Measurements from ENCODE around the gene PTGES3. TPM values are rescaled to one million over a fixed set of nuclear protein-coding genes. Genes with fewer than 3 reads are reported as not detected.

The PTGES3 gene
- total and polyA plus RNA-seq, 11 donors, result 48.0 to 125 (median 103) TPM

GRCh38 chr12:56725723-56726102, 37.6 kb upstream of the PTGES3 start:
- intact Hi-C loops (cut with DNase I), result loop anchor here in 8 of 10 donors (1.0 to 10.0 kb wide), 6 partner anchors 37 to 81 kb away; partner anchors contain the start of genes PTGES3 (in 5 of the 8) and ATP5F1B (in 4 of the 8)
- no peak for ATAC-seq
- H3K9me3 ChIP-seq, result no peaks in the 10 kb centered on the region
- peak overlapping the region; percentile 79 to 97 (median 93) for H3K27ac ChIP-seq
- peak overlapping the region in 11 of 12 donors; percentile 68 to 98 (median 83) for H3K4me3 ChIP-seq
- H3K36me3 ChIP-seq, result peaks cover 0 to 40% (median 3%) of the 10 kb centered on the region in 9 donors
- peaks cover 9 to 48% (median 34%) of the 10 kb centered on the region in 12 donors for H3K4me1 ChIP-seq
- no peak for DNase-seq
- TF ChIP-seq, protein P1, sequence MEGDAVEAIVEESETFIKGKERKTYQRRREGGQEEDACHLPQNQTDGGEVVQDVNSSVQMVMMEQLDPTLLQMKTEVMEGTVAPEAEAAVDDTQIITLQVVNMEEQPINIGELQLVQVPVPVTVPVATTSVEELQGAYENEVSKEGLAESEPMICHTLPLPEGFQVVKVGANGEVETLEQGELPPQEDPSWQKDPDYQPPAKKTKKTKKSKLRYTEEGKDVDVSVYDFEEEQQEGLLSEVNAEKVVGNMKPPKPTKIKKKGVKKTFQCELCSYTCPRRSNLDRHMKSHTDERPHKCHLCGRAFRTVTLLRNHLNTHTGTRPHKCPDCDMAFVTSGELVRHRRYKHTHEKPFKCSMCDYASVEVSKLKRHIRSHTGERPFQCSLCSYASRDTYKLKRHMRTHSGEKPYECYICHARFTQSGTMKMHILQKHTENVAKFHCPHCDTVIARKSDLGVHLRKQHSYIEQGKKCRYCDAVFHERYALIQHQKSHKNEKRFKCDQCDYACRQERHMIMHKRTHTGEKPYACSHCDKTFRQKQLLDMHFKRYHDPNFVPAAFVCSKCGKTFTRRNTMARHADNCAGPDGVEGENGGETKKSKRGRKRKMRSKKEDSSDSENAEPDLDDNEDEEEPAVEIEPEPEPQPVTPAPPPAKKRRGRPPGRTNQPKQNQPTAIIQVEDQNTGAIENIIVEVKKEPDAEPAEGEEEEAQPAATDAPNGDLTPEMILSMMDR (IDR thresholded peaks at IDR 0.05), result no peak
- no peak for TF ChIP-seq POLR2A (IDR thresholded peaks at IDR 0.05)
- H3K27me3 ChIP-seq, result no peaks in the 10 kb centered on the region
- WGBS, 4 donors, result 36 to 47% (median 40%) methylated on average over 7 of the region's 7 CpGs

DNA sequence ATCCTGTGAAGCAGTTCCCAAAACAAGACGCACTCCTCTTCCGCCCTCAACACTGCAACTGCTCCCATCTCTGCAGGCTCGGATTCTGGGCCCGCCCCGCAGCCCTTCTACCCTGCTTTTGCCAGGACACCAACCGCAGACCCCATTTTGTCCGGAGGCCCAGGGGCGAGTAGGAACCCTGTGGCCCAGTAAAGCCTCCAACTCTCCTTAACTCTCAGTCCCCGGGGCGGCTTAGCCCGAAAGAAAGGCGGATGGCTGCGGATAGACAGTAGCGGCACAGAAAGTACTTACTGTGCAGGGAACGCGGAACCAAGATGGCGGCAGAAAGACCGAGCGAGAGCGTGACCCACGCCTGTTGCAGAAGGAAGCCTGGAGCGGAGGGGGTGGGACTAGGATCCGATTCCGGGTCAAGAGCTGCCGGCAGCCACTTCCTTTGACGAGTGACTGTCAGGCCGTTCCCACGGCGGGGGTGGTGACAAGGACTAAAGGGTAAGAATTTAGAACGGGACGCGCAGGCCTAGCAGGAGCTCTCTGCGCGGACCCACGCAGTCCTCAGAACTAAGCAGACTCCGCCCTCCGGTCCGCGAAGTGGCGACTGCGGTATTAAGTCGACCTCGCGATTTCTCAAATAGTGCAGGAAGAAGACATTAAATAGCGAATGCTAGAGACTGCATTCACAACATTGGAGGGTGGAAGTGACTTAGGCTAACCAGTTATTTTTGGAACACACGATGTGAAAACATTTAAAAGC, 37.1 kb upstream of the PTGES3 start, which contains the start of gene NACA:
NACA (minus strand) TSS at position 328 of the 751 bp plus-strand sequence. CDS start 778 bp downstream, outside the sequence.
- peaks cover 0 to 41% (median 8%) of the 10 kb centered on the region in 9 donors for H3K36me3 ChIP-seq
- WGBS, 4 donors, result 0 to 1% (median 0%) methylated on average over 41 to 46 of the region's 46 CpGs
- no peaks in the 10 kb centered on the region for H3K27me3 ChIP-seq
- peak; percentile 97 to 98 (median 97) for ATAC-seq
- H3K4me3 ChIP-seq, result peak within 1 kb of the TSS; percentile 68 to 98 (median 82)
- intact Hi-C loops (cut with DNase I), result loop anchor here (1.0 to 10.0 kb wide), 9 partner anchors 36 to 83 kb away; partner anchors contain the start of genes PTGES3 (in 10 of the 10) and ATP5F1B (in 7 of the 10)
- peak; percentile 99 to 100 (median 99) for DNase-seq
- no peaks in the 10 kb centered on the region for H3K9me3 ChIP-seq
- peaks cover 9 to 54% (median 40%) of the 10 kb centered on the region in 12 donors for H3K4me1 ChIP-seq
- TF ChIP-seq POLR2A (IDR thresholded peaks at IDR 0.05), result peak in 1 of 2 donors; percentile 86
- TF ChIP-seq, protein P1 (IDR thresholded peaks at IDR 0.05), result peak in 1 of 12 donors; percentile 15
- H3K27ac ChIP-seq, result peak within 1 kb of the TSS; percentile 79 to 97 (median 93)

DNA sequence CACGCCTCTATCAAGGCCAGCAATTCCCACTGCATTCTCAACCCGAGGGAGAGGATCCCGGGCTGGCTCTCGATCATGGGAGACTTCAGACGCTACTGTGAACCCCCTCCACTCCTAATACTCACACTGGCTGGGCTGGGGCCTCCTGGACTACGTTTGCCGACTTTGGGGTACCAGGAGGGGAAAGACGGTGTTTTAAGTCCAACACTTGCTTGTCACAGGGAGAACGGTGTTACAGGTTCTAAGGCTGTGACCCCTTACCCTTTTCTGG, 36.6 kb upstream of the PTGES3 start:
- H3K4me3 ChIP-seq, result peak overlapping the region; percentile 68 to 98 (median 82)
- ATAC-seq, result peak; percentile 3 to 21 (median 9)
- H3K27me3 ChIP-seq, result no peaks in the 10 kb centered on the region
- peak overlapping the region; percentile 79 to 97 (median 93) for H3K27ac ChIP-seq
- H3K4me1 ChIP-seq, result peaks cover 9 to 59% (median 45%) of the 10 kb centered on the region in 12 donors
- TF ChIP-seq, protein P1 (IDR thresholded peaks at IDR 0.05), result no peak
- no peak for TF ChIP-seq POLR2A (IDR thresholded peaks at IDR 0.05)
- peak in 1 of 5 donors; percentile 24 for DNase-seq
- 0 to 1% (median 0%) methylated on average over 9 of the region's 9 CpGs for WGBS, 4 donors
- intact Hi-C loops (cut with DNase I), result loop anchor here in 9 of 10 donors (1.0 to 10.0 kb wide), 8 partner anchors 36 to 82 kb away; partner anchors contain the start of genes ATP5F1B (in 7 of the 9) and PTGES3 (in 7 of the 9)
- H3K9me3 ChIP-seq, result no peaks in the 10 kb centered on the region
- peaks cover 0 to 42% (median 13%) of the 10 kb centered on the region in 9 donors for H3K36me3 ChIP-seq
